A549 (cell line): Measurements from ENCODE around the gene ADGRF3. TPM values are rescaled to one million over a fixed set of nuclear protein-coding genes. Genes with fewer than 3 reads are reported as not detected.

Experiments
- ATAC-seq, 2 experiments: fragments of 200-7000 bp in 1 of 2; fragments of >200 bp in 1 of 2; cut with Nextera tagmentation in 1 of 2; cut with Tn5 transposase in 1 of 2; 3 replicates each; pipeline versions ENCODE4 v1.8.0 to v1.9.1; 2018 to 2020; ENCODE audit warnings: mild to moderate bottlenecking in 1 of 2, moderate library complexity in 1 of 2
- CTCF ChIA-PET: fragments of 300-600 bp; sonication (Branson Sonifier 250); formaldehyde crosslinking; extraction: SDS; loops from one replicate; lab custom pipeline; 2021; ENCODE audit warnings: antibody characterized with exemption, inconsistent platforms; lab: Yijun Ruan, JAX
- POLR2A ChIA-PET: fragments of 350-600 bp; formaldehyde crosslinking; extraction: SDS; loops from one replicate; lab custom pipeline; 2021; ENCODE audit warnings: antibody characterized with exemption, inconsistent platforms; lab: Yijun Ruan, JAX
- DNase-seq, 2 experiments: peaks; one replicate each; pipeline versions ENCODE4 v3.0.0 to v3.0.0-alpha.2; 2011 to 2016; ENCODE audit warnings: low read depth in 1 of 2, low spot score in 1 of 2
- FAIRE-seq: peaks from 2 replicates; lab custom pipeline; 2011; peaks lifted over from hg19 to GRCh38; lab: Jason Lieb, UNC
- H3K27ac ChIP-seq, 2 experiments: fragments of >200 bp; sonication (Bioruptor Twin); formaldehyde crosslinking; 3 replicates each; pipeline ENCODE4 v1.5.1; 2016 to 2017
- H3K4me1 ChIP-seq: fragments of >200 bp; sonication (Bioruptor Twin); formaldehyde crosslinking; 3 replicates; pipeline ENCODE4 v1.6.1; 2016
- H3K4me2 ChIP-seq: fragments of >200 bp; sonication (Bioruptor Twin); formaldehyde crosslinking; 3 replicates; pipeline ENCODE4 v1.6.1; 2016
- H3K4me3 ChIP-seq: fragments of >200 bp; sonication (Bioruptor Twin); formaldehyde crosslinking; 3 replicates; pipeline ENCODE4 v1.5.1; 2016
- H3K9me3 ChIP-seq: fragments of >200 bp; sonication (Bioruptor Twin); formaldehyde crosslinking; 3 replicates; pipeline ENCODE4 v1.6.1; 2016
- ATOH8 ChIP-seq: fragments of 250-450 bp; sonication (Bioruptor Pico); IDR thresholded peaks from 2 replicates; pipeline ENCODE4 v1.5.0; 2020; ENCODE audit warnings: low read depth, mild to moderate bottlenecking, moderate library complexity
- CBX2 ChIP-seq: fragments of 200-600 bp; sonication (generic); IDR thresholded peaks from 2 replicates; pipeline ENCODE4 v1.6.1; 2016; ENCODE audit warnings: low read depth, mild to moderate bottlenecking, borderline replicate concordance
- CBX8 ChIP-seq: fragments of 200-600 bp; sonication (generic); IDR thresholded peaks from 2 replicates; pipeline ENCODE4 v1.6.1; 2016
- CHD4 ChIP-seq: fragments of 200-600 bp; sonication (generic); IDR thresholded peaks from 2 replicates; pipeline ENCODE4 v1.6.1; 2016; ENCODE audit warnings: antibody characterized with exemption, mild to moderate bottlenecking, borderline replicate concordance
- E2F6 ChIP-seq: IDR thresholded peaks from 2 replicates; pipeline ENCODE4 v1.6.1; 2012; ENCODE audit warnings: low read depth, borderline replicate concordance
- EP300 ChIP-seq, 2 experiments: fragments of >200 bp; sonication (Bioruptor Twin); formaldehyde crosslinking; IDR thresholded peaks; 2 replicates in 1 of 2; 3 replicates in 1 of 2; pipeline ENCODE4 v1.6.1; 2016 to 2017
- FOSL2 ChIP-seq, 2 experiments: fragments of 450-650 bp in 1 of 2; fragments of >200 bp in 1 of 2; sonication (Bioruptor Twin) in 1 of 2; formaldehyde crosslinking; IDR thresholded peaks; 2 replicates each; pipeline versions ENCODE4 v1.5.0 to v1.6.1; 2016 to 2020; ENCODE audit warnings: mild to moderate bottlenecking in 1 of 2, moderate library complexity in 1 of 2
- FOXS1 ChIP-seq: fragments of 250-450 bp; sonication (Bioruptor Pico); IDR thresholded peaks from 2 replicates; pipeline ENCODE4 v1.5.0; 2020; ENCODE audit warnings: mild to moderate bottlenecking, moderate library complexity
- GATA3 ChIP-seq: IDR thresholded peaks from 2 replicates; pipeline ENCODE4 v1.6.1; 2012; ENCODE audit warnings: borderline replicate concordance
- HDAC2 ChIP-seq: fragments of 200-600 bp; sonication (generic); IDR thresholded peaks from 2 replicates; pipeline ENCODE4 v1.6.1; 2016
- HOXB13 ChIP-seq: fragments of 250-450 bp; sonication (Bioruptor Pico); IDR thresholded peaks from 2 replicates; pipeline ENCODE4 v1.5.0; 2020; ENCODE audit warnings: low read depth, mild to moderate bottlenecking, moderate library complexity
- JUN ChIP-seq, 2 experiments: fragments of >200 bp; sonication (Bioruptor Twin); formaldehyde crosslinking; IDR thresholded peaks; 2 replicates in 1 of 2; 3 replicates in 1 of 2; pipeline ENCODE4 v1.6.1; 2016 to 2017
- MAFK ChIP-seq: fragments of 450-650 bp; IDR thresholded peaks from 2 replicates; pipeline ENCODE4 v1.6.1; 2014; ENCODE audit not compliant: partially characterized antibody
- MYC ChIP-seq: IDR thresholded peaks from 2 replicates; pipeline ENCODE4 v1.6.1; 2012; ENCODE audit warnings: mild to moderate bottlenecking, inconsistent platforms, low read length, improper control_type of control experiment, borderline replicate concordance
- NFE2L2 ChIP-seq: fragments of 150-350 bp; conservative IDR thresholded peaks from 2 replicates; pipeline ENCODE4 v1.6.1; 2014; ENCODE audit warnings: low read length
- PHF8 ChIP-seq: fragments of 200-600 bp; sonication (generic); IDR thresholded peaks from 2 replicates; pipeline ENCODE4 v1.6.1; 2016; ENCODE audit warnings: low read depth, mild to moderate bottlenecking, antibody characterized with exemption, moderate library complexity, borderline replicate concordance
- SMC3 ChIP-seq: fragments of >200 bp; sonication (Bioruptor Twin); formaldehyde crosslinking; IDR thresholded peaks from 3 replicates; pipeline ENCODE4 v1.6.1; 2018; ENCODE audit warnings: inconsistent platforms
- SREBF2 ChIP-seq: fragments of 450-650 bp; IDR thresholded peaks from 2 replicates; pipeline ENCODE4 v1.6.1; 2014; ENCODE audit warnings: mild to moderate bottlenecking, moderate library complexity
- TP53 ChIP-seq: fragments of 250-450 bp; sonication (Bioruptor Pico); IDR thresholded peaks from 2 replicates; pipeline ENCODE4 v1.5.0; 2021; ENCODE audit warnings: mild to moderate bottlenecking, moderate library complexity
- ZFP36 ChIP-seq: fragments of 450-650 bp; IDR thresholded peaks from 2 replicates; pipeline ENCODE4 v1.6.1; 2014; ENCODE audit warnings: borderline replicate concordance; ENCODE audit not compliant: partially characterized antibody
- WGBS: methylation state at CpG from one replicate; pipeline ENCODE4 v1.1.6; 2017; ENCODE audit errors: missing lambda C conversion rate; 5-methylcytosine and 5-hydroxymethylcytosine counted together
- polyA plus RNA-seq, 4 experiments: library from polyadenylated mRNA; depleted of rRNA in 3 of 4; stranded (reverse); fragments of >200 nt; fragmentation: RNase III in 1 of 4; extraction: RNeasy Plus Mini Kit Qiagen cat#74134 plus additional on column Dnase treatment in 1 of 4; gene quantifications; 2 replicates in 3 of 4; 3 replicates in 1 of 4; pipeline ENCODE4 v1.2.3, GENCODE V29; 2011 to 2017
- TF ChIP-seq, protein P1 (sequence below): fragments of >200 bp; sonication (Bioruptor Twin); formaldehyde crosslinking; IDR thresholded peaks from 3 replicates; pipeline ENCODE4 v1.6.1; 2016

Gene ADGRF3
- polyA plus RNA-seq, 2 of the 4 experiments (the other 2 are of a cell fraction) = 0.12 to 0.21 TPM

DNA sequence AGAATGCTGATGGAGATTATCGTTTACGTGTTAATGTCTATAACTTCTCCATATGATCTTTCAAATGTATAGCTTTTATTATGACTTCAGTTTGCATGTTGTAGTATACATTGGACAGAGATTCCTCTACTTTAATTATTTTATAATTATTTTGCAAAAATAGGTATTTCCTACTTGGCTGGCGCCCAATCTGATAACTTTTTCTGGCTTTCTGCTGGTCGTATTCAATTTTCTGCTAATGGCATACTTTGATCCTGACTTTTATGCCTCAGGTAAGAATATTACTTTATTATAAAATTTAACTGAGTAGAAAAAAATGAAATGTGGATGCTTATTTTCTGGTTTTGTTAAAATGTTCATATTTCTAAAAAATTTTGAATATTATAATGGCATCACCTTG is 18.1 kb upstream of the ADGRF3 start:
- Histone ChIP-seq H3K9me3 (no peaks in the 10 kb centered on the region), H3K4me2 (no peak overlapping the region), H3K4me3 (no peak overlapping the region), H3K27ac (no peak overlapping the region), H3K4me1 (peaks cover 8% of the 10 kb centered on the region; the same call in 2 of the 3 replicates)
- POLR2A ChIA-PET = no interaction called here
- 92% methylated on average over 4 of the region's 4 CpGs for WGBS
- DNase-seq (no peak), FAIRE-seq (no peak), ATAC-seq (no peak)
- TF ChIP-seq HOXB13 (CRISPR knock-in tag) (no peak), E2F6 (no peak), FOXS1 (no peak), CBX2 (no peak), MYC (no peak), GATA3 (no peak), SREBF2 (no peak), NFE2L2 (no peak), EP300 (IDR thresholded peaks at IDR 0.05) (no peak), ZFP36 (no peak), TP53 (no peak), PHF8 (no peak), JUN (IDR thresholded peaks at IDR 0.05) (no peak), SMC3 (no peak)
- TF ChIP-seq, protein P1, sequence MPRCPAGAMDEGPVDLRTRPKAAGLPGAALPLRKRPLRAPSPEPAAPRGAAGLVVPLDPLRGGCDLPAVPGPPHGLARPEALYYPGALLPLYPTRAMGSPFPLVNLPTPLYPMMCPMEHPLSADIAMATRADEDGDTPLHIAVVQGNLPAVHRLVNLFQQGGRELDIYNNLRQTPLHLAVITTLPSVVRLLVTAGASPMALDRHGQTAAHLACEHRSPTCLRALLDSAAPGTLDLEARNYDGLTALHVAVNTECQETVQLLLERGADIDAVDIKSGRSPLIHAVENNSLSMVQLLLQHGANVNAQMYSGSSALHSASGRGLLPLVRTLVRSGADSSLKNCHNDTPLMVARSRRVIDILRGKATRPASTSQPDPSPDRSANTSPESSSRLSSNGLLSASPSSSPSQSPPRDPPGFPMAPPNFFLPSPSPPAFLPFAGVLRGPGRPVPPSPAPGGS = no peak
- CTCF ChIA-PET = interaction anchor here (1.7 kb wide), 1 partner anchor 138 kb away, joined by 4 read pairs; no protein-coding TSS in a partner anchor

DNA sequence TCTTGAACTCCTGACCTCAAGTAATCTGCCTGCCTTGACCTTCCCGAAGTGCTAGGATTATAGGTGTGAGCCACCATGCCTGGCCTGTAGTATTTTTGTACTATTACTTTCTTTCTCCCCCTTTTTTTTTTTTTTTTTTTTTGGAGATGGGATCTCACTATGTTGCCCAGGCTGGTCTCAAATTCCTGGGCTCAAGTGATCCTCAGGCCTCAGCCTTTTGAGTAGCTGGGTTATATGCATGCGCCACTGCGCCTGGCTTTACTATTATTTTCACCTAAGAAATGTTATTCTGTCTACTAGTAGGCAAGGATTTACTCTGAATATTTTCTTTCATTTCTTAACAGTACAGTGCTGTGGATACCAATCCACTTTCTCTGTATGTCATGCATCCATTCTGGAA is 17.4 kb upstream of the ADGRF3 start:
- no peak overlapping the region for H3K27ac ChIP-seq
- peaks cover 8% of the 10 kb centered on the region; the same call in 2 of the 3 replicates for H3K4me1 ChIP-seq
- no peak for FAIRE-seq
- no peak for DNase-seq
- WGBS = 84% methylated on average over 3 of the region's 3 CpGs
- H3K9me3 ChIP-seq = no peaks in the 10 kb centered on the region
- H3K4me3 ChIP-seq = no peak overlapping the region
- TF ChIP-seq CHD4 (no peak), ZFP36 (no peak)
- ATAC-seq = no peak
- ChIA-PET POLR2A (no interaction called here), CTCF (interaction anchor here (1.8 kb wide), 1 partner anchor 214 kb away, joined by 3 read pairs; no protein-coding TSS in a partner anchor)
- no peak overlapping the region for H3K4me2 ChIP-seq

- H3K4me1 ChIP-seq = peaks cover 8% of the 10 kb centered on the region; the same call in 2 of the 3 replicates
- ChIA-PET POLR2A (no interaction called here), CTCF (interaction anchor here (0.9 to 1.8 kb wide), 2 partner anchors 33 to 214 kb away, joined by 3 read pairs; no protein-coding TSS in a partner anchor)
- DNase-seq (no peak), ATAC-seq (peak in 1 of 2 experiments; percentile 49; a peak in 3 of 6 replicates), FAIRE-seq (peak; percentile 56)
- H3K9me3 ChIP-seq = no peaks in the 10 kb centered on the region
- no peak overlapping the region for H3K27ac ChIP-seq
- peak overlapping the region; percentile 12; the same call in 2 of the 3 replicates for H3K4me2 ChIP-seq
- TF ChIP-seq ATOH8 (CRISPR knock-in tag) = no peak
- TF ChIP-seq HDAC2 = no peak
- peak; percentile 99 for TF ChIP-seq MAFK
- TF ChIP-seq SMC3 = no peak
- TF ChIP-seq CBX2 = no peak
- no peak for TF ChIP-seq CBX8
- TF ChIP-seq FOSL2 (IDR thresholded peaks at IDR 0.05) = no peak
- no peak for TF ChIP-seq FOSL2 (CRISPR knock-in tag; IDR thresholded peaks at IDR 0.05)
- TF ChIP-seq FOXS1 = no peak
- no peak overlapping the region for H3K4me3 ChIP-seq
- WGBS = 69% methylated on average over 4 of the region's 4 CpGs
These were observed 16.7 kb upstream of the ADGRF3 start for GRCh38 chr2:26363323-26363722.
